ENCODE data around the gene MRPS34.

MRPS34 gene

DNA sequence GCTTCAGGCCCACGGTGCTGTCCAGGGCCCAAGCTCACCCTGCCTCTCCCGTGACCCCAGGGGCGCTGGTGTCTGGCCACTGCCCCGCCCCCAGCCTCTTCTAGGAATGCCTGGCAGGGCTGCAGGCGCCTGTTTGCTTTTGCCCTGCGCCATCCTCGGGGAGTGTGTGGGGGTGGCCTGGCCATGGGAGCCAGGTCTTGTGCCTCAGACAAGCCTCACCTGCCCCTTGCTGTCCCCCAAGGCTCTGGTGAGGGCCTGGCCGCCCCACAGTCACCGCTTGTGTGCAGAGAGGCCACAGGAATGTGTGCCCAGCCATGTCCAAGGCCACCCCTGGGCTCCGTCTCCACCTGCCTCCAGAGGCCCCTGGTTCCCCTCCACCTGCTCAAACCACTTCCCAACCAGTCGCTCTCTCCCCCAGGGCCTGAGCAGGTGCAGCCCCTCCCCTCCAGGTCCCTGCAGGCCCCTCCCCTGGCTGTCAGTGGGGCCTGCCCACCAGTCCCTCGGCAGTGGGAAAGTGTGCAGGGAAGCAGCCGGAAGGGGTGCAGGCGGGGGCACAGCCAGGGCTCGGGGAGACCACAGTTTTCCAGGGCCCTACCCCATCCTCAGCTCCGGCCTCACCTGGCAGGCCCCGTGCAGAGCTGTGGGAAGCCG lies 21.4 kb upstream of the MRPS34 start:
- no peak overlapping the region for H3K27ac ChIP-seq
- TF ChIP-seq, protein P1, sequence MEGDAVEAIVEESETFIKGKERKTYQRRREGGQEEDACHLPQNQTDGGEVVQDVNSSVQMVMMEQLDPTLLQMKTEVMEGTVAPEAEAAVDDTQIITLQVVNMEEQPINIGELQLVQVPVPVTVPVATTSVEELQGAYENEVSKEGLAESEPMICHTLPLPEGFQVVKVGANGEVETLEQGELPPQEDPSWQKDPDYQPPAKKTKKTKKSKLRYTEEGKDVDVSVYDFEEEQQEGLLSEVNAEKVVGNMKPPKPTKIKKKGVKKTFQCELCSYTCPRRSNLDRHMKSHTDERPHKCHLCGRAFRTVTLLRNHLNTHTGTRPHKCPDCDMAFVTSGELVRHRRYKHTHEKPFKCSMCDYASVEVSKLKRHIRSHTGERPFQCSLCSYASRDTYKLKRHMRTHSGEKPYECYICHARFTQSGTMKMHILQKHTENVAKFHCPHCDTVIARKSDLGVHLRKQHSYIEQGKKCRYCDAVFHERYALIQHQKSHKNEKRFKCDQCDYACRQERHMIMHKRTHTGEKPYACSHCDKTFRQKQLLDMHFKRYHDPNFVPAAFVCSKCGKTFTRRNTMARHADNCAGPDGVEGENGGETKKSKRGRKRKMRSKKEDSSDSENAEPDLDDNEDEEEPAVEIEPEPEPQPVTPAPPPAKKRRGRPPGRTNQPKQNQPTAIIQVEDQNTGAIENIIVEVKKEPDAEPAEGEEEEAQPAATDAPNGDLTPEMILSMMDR (IDR thresholded peaks at IDR 0.05): no peak
- TF ChIP-seq ZFX (IDR thresholded peaks at IDR 0.05; ENCODE audit: borderline replicate concordance): no peak

DNA sequence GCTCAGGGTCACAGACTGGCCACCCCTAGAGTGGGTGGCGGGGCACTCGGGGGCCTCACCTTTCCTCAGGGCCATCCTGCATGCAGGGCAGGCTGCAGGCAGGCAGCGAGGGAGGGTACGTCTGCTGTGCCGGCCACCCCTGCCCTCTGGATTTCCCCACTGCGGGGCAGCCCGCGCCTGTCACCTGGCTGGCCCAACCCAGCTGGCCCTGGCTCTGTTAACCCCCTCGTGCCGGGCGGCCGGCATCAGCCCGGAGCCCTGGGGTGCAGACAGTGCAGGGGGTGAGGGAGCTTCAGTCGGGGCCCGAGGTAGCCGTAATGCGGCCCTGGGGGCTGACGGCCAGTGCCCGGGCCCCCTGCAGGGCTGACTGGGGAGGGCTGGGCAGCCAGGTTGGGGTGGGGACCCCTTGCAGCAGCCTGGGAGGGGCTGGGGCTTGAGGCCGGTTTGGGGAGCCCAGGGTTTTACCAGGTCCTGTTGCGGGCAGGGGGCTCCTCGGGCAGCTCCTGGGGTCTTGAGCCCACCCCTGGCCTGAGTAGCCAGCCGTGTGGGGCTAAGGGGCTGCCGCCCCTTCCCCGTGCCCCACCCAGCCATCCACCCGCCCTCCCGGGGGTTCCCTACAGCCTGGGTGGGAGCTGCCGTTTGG lies 20.8 kb upstream of the MRPS34 start, which contains the start of gene IGFALS:
IGFALS (minus strand) TSS at position 128 of the 643 bp plus-strand sequence; CDS start at position 75, 53 bp downstream.
- H3K27ac ChIP-seq: no peak within 1 kb of the TSS
- TF ChIP-seq, protein P1 (IDR thresholded peaks at IDR 0.05): no peak
- no peak for TF ChIP-seq ZFX (IDR thresholded peaks at IDR 0.05; ENCODE audit: borderline replicate concordance)

GRCh38 chr16:1792836-1793577 lies 20.1 kb upstream of the MRPS34 start:
- TF ChIP-seq, protein P1 (IDR thresholded peaks at IDR 0.05): no peak
- TF ChIP-seq ZFX (IDR thresholded peaks at IDR 0.05; ENCODE audit: borderline replicate concordance): no peak
- no peak overlapping the region for H3K27ac ChIP-seq

GRCh38 chr16:1791943-1792812 lies 19.2 kb upstream of the MRPS34 start:
- no peak overlapping the region for H3K27ac ChIP-seq
- TF ChIP-seq ZFX (IDR thresholded peaks at IDR 0.05; ENCODE audit: borderline replicate concordance): no peak
- TF ChIP-seq, protein P1 (IDR thresholded peaks at IDR 0.05): no peak

- no peak overlapping the region for H3K27ac ChIP-seq
- TF ChIP-seq, protein P1 (IDR thresholded peaks at IDR 0.05): no peak
Observed at GRCh38 chr16:1791256-1791942, 18.5 kb upstream of the MRPS34 start.

DNA sequence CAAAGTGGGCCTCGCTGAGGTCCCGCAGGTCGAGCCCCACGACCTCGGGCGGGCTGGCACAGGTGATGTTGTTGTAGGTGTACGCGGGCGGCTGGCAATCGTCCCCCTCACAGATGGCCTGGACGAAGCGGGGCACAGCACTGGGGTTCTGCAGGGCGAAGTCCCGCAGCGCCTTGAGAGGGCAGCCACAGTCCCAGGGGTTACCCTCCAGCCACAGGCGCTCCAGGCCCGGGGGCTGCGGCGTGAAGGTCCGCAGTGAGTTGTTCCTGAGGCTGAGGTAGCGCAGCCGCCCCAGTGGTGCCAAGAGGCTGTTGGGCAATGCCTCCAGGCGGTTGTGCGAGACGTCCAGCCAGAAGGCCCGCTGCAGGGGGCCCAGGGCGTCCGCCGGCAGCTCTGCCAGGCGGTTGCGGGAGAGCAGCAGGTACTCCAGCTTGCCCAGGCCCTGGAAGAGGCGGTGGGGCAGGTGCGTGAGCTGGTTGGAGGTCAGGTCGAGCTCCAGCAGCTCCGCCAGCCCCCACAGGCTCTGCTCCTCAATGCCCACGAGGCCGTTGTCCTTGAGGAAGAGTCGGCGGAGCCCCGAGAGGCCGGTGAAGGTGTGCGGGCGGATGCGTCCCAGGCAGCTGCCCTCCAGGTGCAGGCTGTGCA lies 17.8 kb upstream of the MRPS34 start:
- TF ChIP-seq, protein P1 (IDR thresholded peaks at IDR 0.05): no peak
- no peak for TF ChIP-seq ZFX (IDR thresholded peaks at IDR 0.05; ENCODE audit: borderline replicate concordance)
- no peak overlapping the region for H3K27ac ChIP-seq
